GM23338 (cell line): ENCODE data around the gene CPXM1. TPM values are rescaled to one million over a fixed set of nuclear protein-coding genes. Genes with fewer than 3 reads are reported as not detected.

Source experiments
- ATAC-seq: fragments of 200-7000 bp; cut with Tn5 transposase; 3 replicates; pipeline ENCODE4 v1.9.1; 2020
- DNase-seq: peaks from one replicate; pipeline ENCODE4 v3.0.0-alpha.2; 2015; ENCODE audit warnings: low spot score
- H2AFZ ChIP-seq: fragments of 200-600 bp; sonication (generic); 2 replicates; pipeline ENCODE4 v1.8.0; 2016; ENCODE audit warnings: antibody characterized with exemption, mild to moderate bottlenecking, moderate library complexity
- H3F3A ChIP-seq: fragments of 200-600 bp; sonication (generic); replicated peaks from 2 replicates; pipeline ENCODE4 v1.8.0; 2017; ENCODE audit warnings: antibody characterized with exemption, mixed run types, low read depth
- H3K27ac ChIP-seq: fragments of 200-600 bp; sonication (generic); 2 replicates; pipeline ENCODE4 v1.6.1; 2016; ENCODE audit warnings: low read depth
- H3K27me3 ChIP-seq: fragments of 200-600 bp; sonication (generic); 2 replicates; pipeline ENCODE4 v1.8.0; 2016; ENCODE audit warnings: mild to moderate bottlenecking, mixed run types, moderate library complexity; ENCODE audit not compliant: insufficient read depth
- H3K36me3 ChIP-seq: fragments of 200-600 bp; sonication (generic); 2 replicates; pipeline ENCODE4 v1.8.0; 2016; ENCODE audit warnings: mild to moderate bottlenecking; ENCODE audit not compliant: insufficient read depth
- H3K4me1 ChIP-seq: fragments of 200-600 bp; sonication (generic); 2 replicates; pipeline ENCODE4 v1.8.0; 2016; ENCODE audit warnings: mild to moderate bottlenecking, moderate library complexity; ENCODE audit not compliant: insufficient read depth
- H3K4me2 ChIP-seq: fragments of 200-600 bp; sonication (generic); 2 replicates; pipeline ENCODE4 v1.7.1; 2017; ENCODE audit warnings: mixed run types
- H3K4me3 ChIP-seq: fragments of 200-600 bp; sonication (generic); 2 replicates; pipeline ENCODE4 v1.6.1; 2016; ENCODE audit warnings: mixed run types
- H3K79me2 ChIP-seq: fragments of 200-600 bp; sonication (generic); replicated peaks from 2 replicates; pipeline ENCODE4 v1.8.0; 2017; ENCODE audit warnings: mild to moderate bottlenecking; ENCODE audit not compliant: insufficient read depth
- H3K9me2 ChIP-seq: fragments of 200-600 bp; sonication (generic); 2 replicates; pipeline ENCODE4 v1.8.0; 2017; ENCODE audit not compliant: insufficient read depth
- H4K20me1 ChIP-seq: fragments of 200-600 bp; sonication (generic); replicated peaks from 2 replicates; pipeline ENCODE4 v1.8.0; 2017; ENCODE audit warnings: mild to moderate bottlenecking; ENCODE audit not compliant: insufficient read depth
- H3K27ac Mint-ChIP-seq: 2 replicates; pipeline ENCODE4 v1.8.0; 2020; ENCODE audit warnings: inconsistent platforms, mild to moderate bottlenecking, moderate library complexity, mixed read lengths
- H3K27me3 Mint-ChIP-seq: 3 replicates; pipeline ENCODE4 v1.8.0; 2022; ENCODE audit warnings: low read depth, mild to moderate bottlenecking, moderate library complexity, mixed read lengths, inconsistent platforms; ENCODE audit not compliant: insufficient read depth, poor library complexity
- H3K36me3 Mint-ChIP-seq: 3 replicates; pipeline ENCODE4 v1.8.0; 2021; ENCODE audit warnings: low read depth, mild to moderate bottlenecking, inconsistent platforms, moderate library complexity, mixed read lengths
- H3K4me1 Mint-ChIP-seq: 3 replicates; pipeline ENCODE4 v1.8.0; 2020; ENCODE audit warnings: mild to moderate bottlenecking, inconsistent platforms, mixed read lengths
- H3K4me3 Mint-ChIP-seq: 3 replicates; pipeline ENCODE4 v1.8.0; 2021; ENCODE audit warnings: moderate library complexity, mild to moderate bottlenecking, inconsistent platforms, mixed read lengths
- H3K9me3 Mint-ChIP-seq: 3 replicates; pipeline ENCODE4 v1.8.0; 2020; ENCODE audit warnings: moderate library complexity, mild to moderate bottlenecking, inconsistent platforms, mixed read lengths
- EZH2 ChIP-seq: fragments of 200-600 bp; sonication (generic); IDR thresholded peaks from one replicate; pipeline ENCODE4 v1.8.0; 2017; ENCODE audit warnings: antibody characterized with exemption, mild to moderate bottlenecking, low read depth; ENCODE audit not compliant: unreplicated experiment
- EZH2phosphoT487 ChIP-seq: fragments of 200-600 bp; sonication (generic); IDR thresholded peaks from one replicate; pipeline ENCODE4 v1.8.1; 2018; ENCODE audit warnings: antibody characterized with exemption; ENCODE audit not compliant: unreplicated experiment
- JUNB ChIP-seq: IDR thresholded peaks from one replicate; pipeline ENCODE4 v1.6.1; 2016; ENCODE audit warnings: antibody characterized with exemption; ENCODE audit not compliant: unreplicated experiment
- NANOG ChIP-seq: IDR thresholded peaks from 2 replicates; pipeline ENCODE4 v1.6.1; 2016; ENCODE audit warnings: antibody characterized with exemption, borderline replicate concordance
- polyA plus RNA-seq: library from polyadenylated mRNA; unstranded; fragments of >200 nt; fragmentation: Nextera tagmentation; extraction: Ambion mirVana; gene quantifications from 2 replicates; pipeline ENCODE4 v1.2.1, GENCODE V29; 2016
- total RNA-seq: library from RNA; depleted of rRNA; stranded (reverse); fragments of >200 nt; shearing (Covaris generic); gene quantifications from 2 replicates; pipeline ENCODE4 v1.2.3, GENCODE V29; 2014
- TF ChIP-seq, protein P1 (sequence below): fragments of 250-450 bp; sonication (Bioruptor Pico); IDR thresholded peaks from 2 replicates; pipeline ENCODE4 v1.5.0; 2020; ENCODE audit warnings: mild to moderate bottlenecking, moderate library complexity
- TF ChIP-seq, protein P2 (sequence below): IDR thresholded peaks from 2 replicates; pipeline ENCODE4 v1.6.1; 2016; ENCODE audit warnings: antibody characterized with exemption

Gene CPXM1
- total and polyA plus RNA-seq, 2 experiments from 2014 or later, result 17.0 to 29.3 TPM

DNA sequence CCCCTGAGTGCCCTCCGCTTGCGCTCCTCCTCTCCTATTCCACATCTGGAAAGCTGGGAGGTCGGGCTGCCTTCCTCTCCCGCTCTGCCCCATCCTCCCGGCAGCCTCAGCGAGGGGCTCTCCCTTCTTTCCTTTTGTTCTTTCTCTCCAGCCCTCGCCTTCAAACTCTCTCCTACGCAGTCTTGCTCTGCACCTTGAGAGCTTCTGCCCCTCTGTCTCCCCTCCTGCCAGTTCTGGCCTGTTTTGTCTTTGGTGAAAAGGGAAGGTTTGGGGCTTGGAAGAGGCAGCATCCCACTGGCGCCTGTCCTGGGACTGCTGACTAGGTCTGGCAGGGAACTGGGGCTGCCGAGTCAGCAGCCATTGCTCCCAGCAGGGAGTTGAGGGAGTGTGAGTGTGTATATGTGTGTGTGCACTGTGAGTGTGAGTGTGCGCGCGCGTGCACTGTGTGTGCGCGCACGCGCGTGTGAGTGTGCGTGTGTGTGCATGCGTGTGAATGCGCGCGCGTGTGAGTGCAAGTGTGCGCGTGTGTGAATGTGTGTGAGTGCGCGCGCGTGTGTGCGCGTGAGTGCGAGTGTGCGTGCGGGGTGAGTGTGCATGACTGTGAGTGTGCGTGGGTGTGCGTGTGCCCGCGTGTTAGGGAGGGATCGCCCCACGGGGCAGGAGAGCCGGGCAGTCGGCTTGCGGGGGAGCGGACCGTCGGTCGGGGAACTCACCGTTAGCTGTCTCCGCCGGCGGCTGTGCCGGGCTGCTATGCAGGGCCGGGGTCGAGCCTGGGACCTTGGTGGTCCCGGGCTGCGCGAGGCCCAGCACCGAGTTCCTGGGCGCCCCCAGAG lies 523 bp downstream of the CPXM1 start:
- Histone ChIP-seq H3K27ac (no peak overlapping the region), H3K36me3 (no peaks in the 10 kb centered on the region), H3K27me3 (peaks cover 60% of the 10 kb centered on the region), H3K4me1 (peaks cover 24% of the 10 kb centered on the region), H3F3A (0 out of 2 replicates have a peak, but pooled peaks cover 4% of the 10 kb centered on the region), H3K4me2 (peak overlapping the region; percentile 98), H3K9me2 (no peaks in the 10 kb centered on the region), H2AFZ (peak overlapping the region; percentile 97), H4K20me1 (peaks cover 3% of the 10 kb centered on the region; the same call in 1 of the 2 replicates), H3K4me3 (peak overlapping the region; percentile 79), H3K79me2 (no peaks in the 10 kb centered on the region)
- peak overlapping the region; percentile 97 for H3K4me3 Mint-ChIP-seq
- ATAC-seq (peak; percentile 44), DNase-seq (peak; percentile 56)
- peaks cover 30% of the 10 kb centered on the region for H3K4me1 Mint-ChIP-seq
- peaks cover 32% of the 10 kb centered on the region for H3K36me3 Mint-ChIP-seq
- H3K27me3 Mint-ChIP-seq, result peaks cover 51% of the 10 kb centered on the region
- H3K9me3 Mint-ChIP-seq, result no peaks in the 10 kb centered on the region
- TF ChIP-seq, protein P1, sequence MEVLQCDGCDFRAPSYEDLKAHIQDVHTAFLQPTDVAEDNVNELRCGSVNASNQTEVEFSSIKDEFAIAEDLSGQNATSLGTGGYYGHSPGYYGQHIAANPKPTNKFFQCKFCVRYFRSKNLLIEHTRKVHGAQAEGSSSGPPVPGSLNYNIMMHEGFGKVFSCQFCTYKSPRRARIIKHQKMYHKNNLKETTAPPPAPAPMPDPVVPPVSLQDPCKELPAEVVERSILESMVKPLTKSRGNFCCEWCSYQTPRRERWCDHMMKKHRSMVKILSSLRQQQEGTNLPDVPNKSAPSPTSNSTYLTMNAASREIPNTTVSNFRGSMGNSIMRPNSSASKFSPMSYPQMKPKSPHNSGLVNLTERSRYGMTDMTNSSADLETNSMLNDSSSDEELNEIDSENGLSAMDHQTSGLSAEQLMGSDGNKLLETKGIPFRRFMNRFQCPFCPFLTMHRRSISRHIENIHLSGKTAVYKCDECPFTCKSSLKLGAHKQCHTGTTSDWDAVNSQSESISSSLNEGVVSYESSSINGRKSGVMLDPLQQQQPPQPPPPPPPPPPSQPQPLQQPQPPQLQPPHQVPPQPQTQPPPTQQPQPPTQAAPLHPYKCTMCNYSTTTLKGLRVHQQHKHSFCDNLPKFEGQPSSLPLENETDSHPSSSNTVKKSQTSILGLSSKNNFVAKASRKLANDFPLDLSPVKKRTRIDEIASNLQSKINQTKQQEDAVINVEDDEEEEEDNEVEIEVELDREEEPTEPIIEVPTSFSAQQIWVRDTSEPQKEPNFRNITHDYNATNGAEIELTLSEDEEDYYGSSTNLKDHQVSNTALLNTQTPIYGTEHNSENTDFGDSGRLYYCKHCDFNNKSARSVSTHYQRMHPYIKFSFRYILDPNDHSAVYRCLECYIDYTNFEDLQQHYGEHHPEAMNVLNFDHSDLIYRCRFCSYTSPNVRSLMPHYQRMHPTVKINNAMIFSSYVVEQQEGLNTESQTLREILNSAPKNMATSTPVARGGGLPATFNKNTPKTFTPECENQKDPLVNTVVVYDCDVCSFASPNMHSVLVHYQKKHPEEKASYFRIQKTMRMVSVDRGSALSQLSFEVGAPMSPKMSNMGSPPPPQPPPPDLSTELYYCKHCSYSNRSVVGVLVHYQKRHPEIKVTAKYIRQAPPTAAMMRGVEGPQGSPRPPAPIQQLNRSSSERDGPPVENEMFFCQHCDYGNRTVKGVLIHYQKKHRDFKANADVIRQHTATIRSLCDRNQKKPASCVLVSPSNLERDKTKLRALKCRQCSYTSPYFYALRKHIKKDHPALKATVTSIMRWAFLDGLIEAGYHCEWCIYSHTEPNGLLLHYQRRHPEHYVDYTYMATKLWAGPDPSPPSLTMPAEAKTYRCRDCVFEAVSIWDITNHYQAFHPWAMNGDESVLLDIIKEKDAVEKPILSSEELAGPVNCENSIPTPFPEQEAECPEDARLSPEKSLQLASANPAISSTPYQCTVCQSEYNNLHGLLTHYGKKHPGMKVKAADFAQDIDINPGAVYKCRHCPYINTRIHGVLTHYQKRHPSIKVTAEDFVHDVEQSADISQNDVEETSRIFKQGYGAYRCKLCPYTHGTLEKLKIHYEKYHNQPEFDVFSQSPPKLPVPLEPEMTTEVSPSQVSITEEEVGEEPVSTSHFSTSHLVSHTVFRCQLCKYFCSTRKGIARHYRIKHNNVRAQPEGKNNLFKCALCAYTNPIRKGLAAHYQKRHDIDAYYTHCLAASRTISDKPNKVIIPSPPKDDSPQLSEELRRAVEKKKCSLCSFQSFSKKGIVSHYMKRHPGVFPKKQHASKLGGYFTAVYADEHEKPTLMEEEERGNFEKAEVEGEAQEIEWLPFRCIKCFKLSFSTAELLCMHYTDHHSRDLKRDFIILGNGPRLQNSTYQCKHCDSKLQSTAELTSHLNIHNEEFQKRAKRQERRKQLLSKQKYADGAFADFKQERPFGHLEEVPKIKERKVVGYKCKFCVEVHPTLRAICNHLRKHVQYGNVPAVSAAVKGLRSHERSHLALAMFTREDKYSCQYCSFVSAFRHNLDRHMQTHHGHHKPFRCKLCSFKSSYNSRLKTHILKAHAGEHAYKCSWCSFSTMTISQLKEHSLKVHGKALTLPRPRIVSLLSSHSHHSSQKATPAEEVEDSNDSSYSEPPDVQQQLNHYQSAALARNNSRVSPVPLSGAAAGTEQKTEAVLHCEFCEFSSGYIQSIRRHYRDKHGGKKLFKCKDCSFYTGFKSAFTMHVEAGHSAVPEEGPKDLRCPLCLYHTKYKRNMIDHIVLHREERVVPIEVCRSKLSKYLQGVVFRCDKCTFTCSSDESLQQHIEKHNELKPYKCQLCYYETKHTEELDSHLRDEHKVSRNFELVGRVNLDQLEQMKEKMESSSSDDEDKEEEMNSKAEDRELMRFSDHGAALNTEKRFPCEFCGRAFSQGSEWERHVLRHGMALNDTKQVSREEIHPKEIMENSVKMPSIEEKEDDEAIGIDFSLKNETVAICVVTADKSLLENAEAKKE, result no peak
- TF ChIP-seq JUNB (no peak), NANOG (no peak), EZH2 (peak; percentile 44)
- peak overlapping the region; percentile 81 for H3K27ac Mint-ChIP-seq

DNA sequence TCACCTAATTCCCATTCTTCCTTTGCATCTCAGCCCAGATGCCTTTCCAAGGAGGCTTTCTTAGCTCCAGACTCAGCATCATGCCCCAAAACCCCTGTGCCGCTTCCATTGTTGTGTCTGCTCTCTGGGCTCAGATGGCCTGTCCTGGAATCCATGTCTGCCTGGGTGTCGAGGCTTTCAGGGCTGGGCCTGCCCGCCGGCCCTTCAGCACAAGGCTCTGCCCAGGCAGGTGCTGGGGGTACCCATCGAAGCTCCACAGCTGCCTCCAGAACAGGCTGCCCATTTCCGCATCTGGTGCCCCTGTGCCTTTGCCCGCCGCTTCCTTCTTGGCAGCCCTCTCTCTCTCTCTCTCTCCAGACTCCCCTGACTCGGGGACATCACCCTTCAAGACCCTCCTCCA lies 1.2 kb downstream of the CPXM1 start:
- peaks cover 47% of the 10 kb centered on the region for H3K27me3 Mint-ChIP-seq
- TF ChIP-seq EZH2phosphoT487, result no peak
- TF ChIP-seq, protein P2, sequence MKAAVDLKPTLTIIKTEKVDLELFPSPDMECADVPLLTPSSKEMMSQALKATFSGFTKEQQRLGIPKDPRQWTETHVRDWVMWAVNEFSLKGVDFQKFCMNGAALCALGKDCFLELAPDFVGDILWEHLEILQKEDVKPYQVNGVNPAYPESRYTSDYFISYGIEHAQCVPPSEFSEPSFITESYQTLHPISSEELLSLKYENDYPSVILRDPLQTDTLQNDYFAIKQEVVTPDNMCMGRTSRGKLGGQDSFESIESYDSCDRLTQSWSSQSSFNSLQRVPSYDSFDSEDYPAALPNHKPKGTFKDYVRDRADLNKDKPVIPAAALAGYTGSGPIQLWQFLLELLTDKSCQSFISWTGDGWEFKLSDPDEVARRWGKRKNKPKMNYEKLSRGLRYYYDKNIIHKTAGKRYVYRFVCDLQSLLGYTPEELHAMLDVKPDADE, result no peak

More for the DNA sequence above, 1.2 kb downstream of the CPXM1 start:
- Histone ChIP-seq H3K9me2 (no peaks in the 10 kb centered on the region), H3K79me2 (no peaks in the 10 kb centered on the region), H3K27me3 (peaks cover 54% of the 10 kb centered on the region), H3K36me3 (no peaks in the 10 kb centered on the region), H3K27ac (no peak overlapping the region), H3F3A (0 out of 2 replicates have a peak, but pooled peaks cover 4% of the 10 kb centered on the region), H4K20me1 (peaks cover 3% of the 10 kb centered on the region; the same call in 1 of the 2 replicates), H2AFZ (peak overlapping the region; percentile 97), H3K4me3 (peak overlapping the region; percentile 79), H3K4me2 (peak overlapping the region; percentile 98), H3K4me1 (peaks cover 20% of the 10 kb centered on the region)
- peak overlapping the region; percentile 97 for H3K4me3 Mint-ChIP-seq
- DNase-seq (peak; percentile 17), ATAC-seq (no peak; the same call in 1 of the 3 replicates)
- peaks cover 27% of the 10 kb centered on the region for H3K4me1 Mint-ChIP-seq
- H3K27ac Mint-ChIP-seq, result no peak overlapping the region
- H3K9me3 Mint-ChIP-seq, result no peaks in the 10 kb centered on the region
- peaks cover 33% of the 10 kb centered on the region for H3K36me3 Mint-ChIP-seq
